ENCODE measurements around the gene GRIFIN.

- TF ChIP-seq CTCF (IDR thresholded peaks at IDR 0.05) = no peak
- no peak for TF ChIP-seq USF2 (IDR thresholded peaks at IDR 0.05)
- no peak for TF ChIP-seq PBX3 (IDR thresholded peaks at IDR 0.05)
- TF ChIP-seq EP300 (IDR thresholded peaks at IDR 0.05) = no peak
- TF ChIP-seq POLR2A (IDR thresholded peaks at IDR 0.05; ENCODE audit: low read length) = no peak
- TF ChIP-seq RNF2 (IDR thresholded peaks at IDR 0.05; ENCODE audit: borderline replicate concordance, low read depth) = no peak
- no peak for TF ChIP-seq PHF8 (IDR thresholded peaks at IDR 0.05; ENCODE audit: borderline replicate concordance, low read depth)
- TF ChIP-seq MAX (IDR thresholded peaks at IDR 0.05) = no peak
- TF ChIP-seq NFE2L2 (conservative IDR thresholded peaks at IDR 0.05; ENCODE audit: low read length) = no peak
Observed at GRCh38 chr7:2512179-2512661, 36.0 kb upstream of the GRIFIN start.

Measured in A549 (cell line).